GM21515 (cell line): ENCODE results near the gene ULK4.
"Not testable (repeated sequence)": the region's sequence is repeated elsewhere in the genome, so short reads cannot be mapped to it uniquely, and the experiment has no call there.

ENCODE experiments used
- ATAC-seq: cut with Tn5 transposase; IDR thresholded peaks from one replicate; pipeline ENCODE4 v1.9.1; 2021; ENCODE audit not compliant: unreplicated experiment

ULK4 gene

DNA sequence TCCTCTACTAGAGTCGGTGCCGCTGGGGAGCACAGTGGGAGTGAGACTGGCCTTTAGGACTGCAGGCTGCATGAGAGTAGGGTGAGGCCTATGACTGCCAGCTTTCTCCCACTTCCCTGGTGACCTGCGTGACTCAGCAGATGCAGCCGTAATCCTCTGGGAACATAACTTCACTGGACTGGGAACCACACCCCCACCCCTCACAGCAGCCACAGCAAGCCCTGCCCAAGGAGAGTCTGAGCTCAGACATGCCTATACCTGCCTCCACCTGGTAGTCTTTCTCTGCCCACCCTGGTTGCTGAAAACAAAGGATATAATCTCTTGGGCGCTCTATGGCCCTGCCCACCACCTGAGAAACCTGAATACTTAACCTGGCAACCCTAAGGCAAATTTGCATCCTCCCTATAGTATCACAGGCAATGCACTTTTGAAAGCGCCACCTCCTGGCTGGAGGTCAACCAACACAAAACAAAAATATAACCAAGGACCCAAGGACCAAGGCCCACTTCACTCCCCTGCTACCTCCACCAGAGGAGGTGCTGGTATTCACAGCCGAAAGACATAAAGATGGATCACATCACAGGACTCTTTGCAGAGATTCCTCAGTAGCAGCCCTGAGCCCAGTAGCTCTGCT is 453.7 kb downstream of the ULK4 start:
- ATAC-seq: no peak

DNA sequence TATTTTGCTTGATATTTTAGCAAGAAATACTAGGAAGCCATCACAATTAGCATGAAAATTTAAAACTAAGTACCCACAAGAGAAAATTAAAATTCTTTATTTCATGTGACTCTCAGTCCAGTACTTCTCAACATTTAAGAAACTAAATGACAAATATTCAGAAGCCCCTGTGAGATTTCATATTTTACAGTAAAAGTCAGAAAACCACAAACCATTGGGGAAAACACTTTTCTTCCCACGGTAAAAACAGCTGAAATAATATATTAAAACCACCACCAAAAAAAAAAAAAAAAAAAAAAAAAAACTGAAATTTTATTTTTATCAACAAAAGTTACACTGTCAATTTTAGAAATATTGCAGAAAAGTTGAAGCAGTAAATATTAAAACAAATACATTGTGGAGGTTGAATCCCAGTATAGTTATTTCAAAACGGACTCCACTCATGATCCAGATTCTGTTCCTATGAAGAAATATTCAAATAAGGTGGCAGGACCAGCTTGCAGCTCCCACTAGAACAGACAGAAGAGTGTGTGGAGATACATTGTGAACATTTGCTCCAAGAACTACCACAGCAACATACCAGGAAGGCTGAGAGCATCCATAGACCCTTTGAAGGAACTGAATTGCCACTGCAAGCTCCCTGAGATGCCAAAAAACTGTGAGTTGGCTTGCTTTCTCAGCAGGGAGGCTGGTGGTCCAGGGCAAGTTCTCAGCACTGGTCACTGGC is 454.4 kb downstream of the ULK4 start:
- ATAC-seq: no peak

DNA sequence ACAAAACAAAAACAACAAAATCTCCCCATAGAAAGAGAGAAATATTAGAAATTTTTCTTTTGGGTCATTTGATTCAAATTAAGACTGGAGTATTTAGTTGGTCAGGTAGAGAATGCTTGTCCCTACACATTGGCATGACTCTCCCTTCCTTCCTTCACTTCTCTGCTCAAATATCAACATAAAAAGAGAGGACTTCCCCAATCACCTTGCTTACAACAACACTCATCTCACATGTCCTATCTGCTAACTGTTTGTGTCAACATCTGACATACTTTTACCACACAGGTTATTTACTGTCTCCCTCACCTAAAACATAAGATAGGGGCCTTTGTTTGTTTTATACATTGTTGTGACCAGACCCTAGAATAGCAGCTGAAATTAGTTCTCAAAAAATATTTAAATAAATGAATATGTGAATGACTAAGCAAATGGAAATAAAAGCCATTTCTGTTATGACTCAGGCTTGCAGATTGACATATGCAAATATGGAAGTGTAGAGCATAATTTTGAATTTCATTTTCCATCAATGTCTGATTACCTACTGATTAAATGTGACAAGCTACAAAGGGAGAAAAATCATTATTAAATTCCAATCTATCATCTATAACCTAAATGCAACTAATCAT is 457.8 kb downstream of the ULK4 start:
- no peak for ATAC-seq

DNA sequence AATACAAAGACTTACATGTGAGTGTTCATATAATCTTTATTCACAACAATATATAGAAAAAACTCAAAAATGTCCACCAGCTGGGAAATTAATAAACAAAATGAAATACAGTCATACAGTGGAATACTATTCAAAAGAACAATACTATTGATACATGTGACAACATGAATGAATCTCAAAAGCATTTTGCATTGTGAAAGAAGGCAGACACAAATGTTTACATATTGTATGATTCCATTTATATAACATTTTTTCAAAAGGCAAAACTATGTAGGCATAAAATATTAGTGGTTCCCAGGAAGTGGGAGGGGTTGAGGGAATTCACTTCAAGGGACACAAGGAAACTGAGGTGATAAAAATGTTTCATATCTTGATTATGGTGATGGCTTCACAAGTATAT is 459.4 kb downstream of the ULK4 start:
- ATAC-seq: no peak

DNA sequence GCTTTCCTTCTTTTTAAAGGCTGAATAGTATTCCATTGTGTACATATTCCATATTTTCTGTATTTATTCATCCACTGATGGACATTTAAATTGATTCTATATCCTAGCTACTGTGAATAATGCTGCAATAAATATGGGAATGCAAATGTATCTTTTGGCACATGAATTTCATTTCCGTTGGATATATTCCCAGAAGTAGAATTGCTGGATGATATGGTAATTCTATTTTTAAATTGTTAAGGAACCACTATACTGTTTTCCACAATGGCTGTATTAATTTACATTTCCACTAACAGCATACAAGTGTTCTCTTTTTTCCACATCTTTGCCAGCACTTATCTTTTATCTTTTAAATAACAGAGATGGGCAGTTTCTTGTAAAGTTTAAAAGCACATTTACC is 459.9 kb downstream of the ULK4 start:
- ATAC-seq: no peak

DNA sequence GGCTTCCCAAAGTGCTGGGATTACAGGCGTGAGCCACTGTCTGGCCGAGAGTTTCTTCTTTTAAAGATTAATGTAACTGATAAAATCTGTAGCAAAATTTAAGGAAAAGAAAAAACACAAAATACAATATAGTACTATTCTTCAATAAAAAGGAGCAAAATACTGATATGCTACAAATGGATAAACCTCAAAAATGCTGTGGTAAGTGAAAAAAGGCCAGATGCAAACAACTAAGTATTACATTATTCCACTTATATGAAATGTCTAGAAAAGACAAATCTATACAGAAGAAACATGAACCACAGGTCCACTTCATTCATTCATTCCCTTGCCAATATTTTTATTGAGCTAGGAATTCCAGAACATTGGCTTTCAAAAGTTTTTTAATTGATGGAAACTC is 463.1 kb downstream of the ULK4 start:
- no peak for ATAC-seq

DNA sequence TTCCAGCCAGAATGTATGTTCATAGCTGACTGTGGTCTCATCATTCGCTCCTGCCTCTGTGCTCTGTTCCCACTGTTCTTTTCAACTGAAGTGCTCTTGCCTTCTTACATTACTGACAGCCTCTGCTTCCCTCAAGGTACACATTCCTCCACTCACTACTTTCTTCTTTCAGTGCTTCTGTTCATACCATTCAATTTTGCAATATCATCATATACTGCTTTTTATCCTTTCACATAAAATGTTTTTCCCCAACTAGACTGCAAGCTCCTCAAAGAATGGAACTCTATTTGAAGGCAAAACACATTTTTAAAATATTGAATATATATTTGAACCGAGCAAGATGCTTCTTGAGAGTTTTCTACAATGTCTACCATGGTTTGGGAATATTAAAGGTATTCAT is 471.5 kb downstream of the ULK4 start:
- ATAC-seq: no peak

DNA sequence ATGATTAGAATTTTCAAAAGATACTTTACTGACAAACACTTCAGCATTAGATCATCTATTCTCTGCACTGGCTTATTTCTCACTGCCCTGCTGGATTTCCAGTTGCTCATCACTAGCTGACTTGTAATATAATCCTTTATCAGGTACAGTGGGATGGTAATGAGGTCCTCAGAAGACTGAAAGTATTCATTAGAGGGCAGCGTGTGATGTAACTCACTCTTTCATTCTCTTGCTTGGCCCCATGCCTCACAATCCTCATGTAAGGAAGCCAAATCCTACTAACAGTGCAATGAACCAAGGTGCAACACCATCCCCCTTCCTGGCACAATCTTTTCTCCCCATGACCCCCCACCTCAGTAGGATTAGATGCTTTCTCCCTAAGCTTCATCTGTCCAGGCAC is 472.7 kb downstream of the ULK4 start:
- no peak for ATAC-seq

DNA sequence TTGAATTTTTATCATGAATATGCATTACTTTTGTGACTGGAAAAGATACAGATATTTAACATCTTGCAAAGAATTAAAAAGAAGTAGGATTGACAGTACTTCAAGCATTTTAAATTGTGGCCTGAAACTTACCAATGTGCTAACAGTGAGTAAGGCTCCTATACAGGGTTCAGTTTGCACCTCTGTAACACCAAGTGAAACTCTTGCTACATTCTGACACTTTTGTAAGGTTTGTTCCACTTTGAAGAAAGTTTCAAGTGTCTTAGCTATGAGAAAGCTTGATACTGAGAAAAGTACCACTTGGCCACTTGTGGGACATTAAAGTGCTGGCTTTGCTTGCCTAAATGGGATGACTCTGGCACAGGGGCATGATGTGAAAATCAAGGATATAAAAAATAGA is 473.4 kb downstream of the ULK4 start:
- ATAC-seq: no peak

DNA sequence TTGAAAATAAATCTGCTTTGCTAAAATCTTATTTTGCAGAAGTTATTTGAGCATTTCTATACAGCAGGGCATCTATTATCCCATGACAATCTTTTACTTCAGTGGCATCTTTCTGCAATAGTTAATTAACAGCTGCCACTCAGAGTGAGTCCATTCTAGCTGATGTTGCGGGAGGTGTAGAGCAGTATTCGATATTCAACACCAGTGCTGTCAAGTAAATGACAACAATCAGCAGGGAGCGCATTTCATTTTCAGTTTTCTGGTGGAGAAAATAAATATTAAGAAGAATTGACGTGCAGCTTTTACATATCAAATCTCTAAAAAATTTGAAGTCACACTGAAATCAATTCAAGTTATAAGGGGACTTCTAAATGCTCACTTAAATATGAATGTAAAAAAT is 476.4 kb downstream of the ULK4 start:
- ATAC-seq: no peak

DNA sequence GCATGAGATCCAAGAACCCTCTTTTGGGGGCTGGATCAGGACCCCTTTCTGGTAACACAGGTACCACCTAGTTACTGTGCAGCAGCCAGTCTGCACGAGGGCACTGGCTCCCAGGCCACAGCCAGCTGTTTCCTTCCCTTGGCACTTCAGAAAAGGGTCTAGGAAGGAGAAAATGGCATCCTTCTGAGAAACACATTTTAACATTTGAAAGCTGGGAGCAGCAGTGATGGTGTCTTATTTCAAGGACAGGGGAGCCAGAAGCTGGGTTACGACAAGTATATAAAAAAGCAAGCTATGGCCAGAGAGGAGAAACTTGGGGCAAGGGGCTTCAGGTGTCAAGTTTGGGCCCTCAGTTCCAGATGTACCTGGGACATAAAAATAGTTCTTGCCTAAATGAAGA is 479.8 kb downstream of the ULK4 start:
- ATAC-seq: no peak

DNA sequence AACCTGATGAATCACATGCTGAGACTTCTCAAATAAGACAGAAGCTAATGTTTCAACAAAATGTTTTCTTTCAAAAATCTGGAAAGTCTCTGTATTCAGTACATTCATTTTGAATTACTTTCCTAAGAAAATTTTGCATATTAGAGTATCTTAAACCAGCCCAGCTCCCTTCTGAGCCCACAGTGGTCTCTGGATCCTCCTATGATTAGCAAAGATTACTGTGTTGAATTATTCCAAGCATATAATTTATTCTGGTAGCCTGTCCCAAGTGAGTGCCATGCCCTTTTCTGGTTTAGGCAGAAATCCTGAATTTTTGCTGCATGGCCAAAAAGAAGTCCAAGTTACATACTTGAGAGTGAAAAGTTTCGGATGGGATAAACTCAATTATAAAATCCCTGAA is 483.6 kb downstream of the ULK4 start:
- ATAC-seq: no peak

DNA sequence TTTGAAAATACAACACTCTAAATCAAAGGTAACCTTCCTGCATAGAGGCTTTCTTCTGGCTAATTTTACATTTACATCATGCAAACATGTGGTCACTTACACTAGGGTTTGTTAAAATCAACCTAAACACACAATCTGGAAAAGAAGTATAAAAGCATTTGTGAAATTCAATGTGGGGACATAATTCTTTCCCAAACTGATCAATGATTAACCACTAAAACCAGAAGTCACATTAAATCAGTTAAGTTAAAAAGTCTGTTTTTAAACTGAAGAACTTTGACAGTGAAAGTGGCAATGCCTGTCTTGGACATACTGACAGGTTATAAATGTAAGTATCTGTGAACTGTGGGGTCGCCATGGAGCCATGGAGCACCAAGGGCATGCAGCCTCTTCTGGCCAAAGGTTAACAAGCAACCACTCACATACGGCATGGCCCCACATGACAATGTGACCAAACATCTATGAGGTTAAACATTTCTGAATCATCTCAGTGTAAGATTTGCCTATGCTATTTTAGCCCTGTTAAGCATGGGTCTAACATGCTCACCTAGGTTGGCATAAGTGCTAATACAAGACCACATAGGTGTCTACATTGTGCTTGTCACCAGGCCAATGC is 484.4 kb downstream of the ULK4 start:
- ATAC-seq: no peak

DNA sequence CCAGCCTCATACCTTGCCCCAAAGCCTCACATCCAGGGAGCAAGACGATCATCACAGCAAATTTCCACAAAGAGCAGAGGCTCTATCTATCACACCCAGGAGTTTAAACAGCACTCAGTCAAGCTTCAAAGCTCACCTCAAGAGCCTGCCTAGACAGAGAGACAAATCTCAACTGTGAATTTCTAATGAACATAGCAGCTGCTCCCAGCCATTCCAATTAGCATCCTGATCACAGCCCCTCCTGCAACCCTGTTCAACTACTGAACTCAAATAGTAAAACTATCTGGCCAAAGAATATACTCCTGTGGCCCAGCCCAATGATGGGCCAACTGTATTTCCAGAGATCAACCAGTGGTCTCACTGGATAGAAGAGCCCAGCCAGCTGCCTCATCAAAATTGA is 492.8 kb downstream of the ULK4 start:
- no peak for ATAC-seq

DNA sequence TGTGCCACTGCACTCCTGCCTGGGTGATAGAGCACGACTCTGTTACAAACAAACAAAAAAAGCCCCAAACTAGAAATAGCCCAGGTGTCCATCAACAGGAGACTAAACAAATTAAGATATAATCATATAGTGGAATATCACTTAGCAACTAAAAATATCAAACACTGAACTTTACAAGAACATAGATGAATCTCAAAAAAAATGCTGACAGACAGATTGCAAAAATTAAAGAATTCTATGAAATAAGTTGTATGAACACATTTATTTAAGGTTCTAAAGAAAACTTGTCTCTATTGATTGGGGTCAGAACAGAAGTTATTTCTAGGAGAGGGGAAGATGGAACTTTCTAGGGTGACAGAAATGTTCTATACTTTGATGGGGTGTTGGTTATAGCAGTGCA is 494.4 kb downstream of the ULK4 start:
- no peak for ATAC-seq

DNA sequence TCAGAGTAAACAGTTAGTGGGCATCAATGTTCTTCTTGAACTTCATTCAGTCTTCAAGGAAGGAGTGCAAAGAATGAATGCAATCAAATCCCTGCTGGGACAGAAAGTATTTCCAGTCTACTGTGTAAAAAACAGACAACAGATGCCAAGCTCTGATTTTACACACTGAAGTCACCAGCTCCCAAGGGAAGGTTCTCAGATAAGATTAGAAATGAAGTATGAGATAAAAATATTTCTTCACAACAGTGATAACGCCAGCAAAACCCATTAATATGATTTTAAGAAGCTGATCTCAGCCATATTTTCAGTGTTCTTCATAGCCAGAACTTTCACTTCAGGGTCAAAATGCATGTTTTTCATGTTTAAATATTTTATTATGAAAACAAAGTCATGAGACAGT is 497.0 kb downstream of the ULK4 start:
- no peak for ATAC-seq

DNA sequence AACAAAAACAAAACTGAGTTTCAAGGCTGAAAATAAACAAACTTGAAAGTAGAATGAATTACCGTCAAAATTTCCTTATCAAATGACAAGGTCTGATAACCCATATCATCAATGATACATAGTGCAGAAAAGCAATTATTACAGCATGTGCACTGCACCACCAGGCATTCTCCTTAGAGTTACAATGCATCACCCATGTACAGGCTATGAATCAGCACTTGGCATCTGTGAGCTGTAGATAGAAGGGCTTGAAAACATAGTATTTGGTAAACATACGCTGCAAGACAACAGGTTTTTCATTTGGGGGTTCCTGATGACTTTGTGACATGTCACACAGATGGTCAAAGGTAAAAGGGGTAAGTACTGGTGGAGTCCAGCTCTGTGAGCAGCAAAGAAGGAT is 497.5 kb downstream of the ULK4 start:
- ATAC-seq: no peak

DNA sequence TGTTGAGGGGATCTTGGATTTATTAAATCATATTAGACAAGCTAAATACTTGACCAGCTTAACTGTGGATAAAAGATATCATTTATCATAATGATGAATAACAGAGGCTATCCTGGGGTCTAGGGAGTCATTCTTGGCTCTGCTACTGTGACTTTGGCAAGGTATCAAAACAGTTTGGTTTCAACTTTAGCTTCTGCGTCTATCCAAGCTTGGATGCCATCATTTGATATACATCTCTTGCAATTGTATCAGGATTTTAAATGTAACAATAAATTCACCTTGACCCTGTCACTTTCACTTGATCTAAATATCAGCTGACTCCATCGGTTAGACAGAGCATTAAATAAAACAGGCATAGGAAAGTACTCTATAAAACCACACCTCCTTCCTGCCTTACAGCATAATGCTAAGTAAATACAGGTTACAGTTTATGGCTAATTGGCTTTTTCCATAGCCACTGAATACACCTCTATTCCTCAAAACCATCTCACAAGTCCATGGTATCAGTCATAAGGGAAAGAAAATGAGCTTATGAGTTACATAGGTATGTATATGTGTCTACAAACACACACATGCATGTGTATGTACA is 499.7 kb downstream of the ULK4 start:
- ATAC-seq: no peak

DNA sequence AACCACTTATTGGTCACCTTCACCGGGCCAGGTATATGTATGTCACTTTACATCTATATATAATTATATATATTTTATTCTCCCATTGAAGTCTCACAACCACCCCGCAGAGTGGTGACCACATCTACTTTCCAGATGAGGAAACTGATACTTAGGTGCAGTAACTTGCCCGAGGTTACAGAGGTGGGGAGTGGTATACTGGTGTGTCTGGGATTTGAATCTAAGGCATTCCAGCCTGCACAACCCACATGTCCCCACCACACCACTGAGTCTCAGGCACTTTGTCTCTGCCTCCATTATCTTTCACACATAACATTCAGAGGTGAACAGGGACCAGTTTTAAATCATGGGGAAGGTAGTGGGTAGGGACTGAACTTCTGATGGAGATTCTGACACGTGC is 501.2 kb downstream of the ULK4 start:
- ATAC-seq: no peak

DNA sequence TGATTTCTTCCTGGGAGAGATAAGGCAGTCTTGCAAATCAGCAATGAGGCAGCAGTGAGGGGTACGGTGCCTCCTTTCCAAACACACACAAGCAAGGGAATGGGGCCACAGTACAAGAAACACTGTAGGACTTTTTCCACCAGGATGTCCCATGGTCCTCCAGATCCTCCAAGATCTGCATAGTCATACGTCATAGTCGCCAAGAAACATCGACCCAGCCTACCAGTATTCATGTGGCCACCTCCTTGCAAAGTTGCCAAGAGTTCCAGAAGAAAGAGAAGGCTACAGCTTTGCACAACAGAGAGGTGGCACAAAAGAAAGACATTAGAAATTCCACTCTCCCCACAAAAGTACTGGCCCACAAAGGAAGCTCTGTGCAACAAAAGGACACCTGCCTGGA is 504.7 kb downstream of the ULK4 start:
- no peak for ATAC-seq

DNA sequence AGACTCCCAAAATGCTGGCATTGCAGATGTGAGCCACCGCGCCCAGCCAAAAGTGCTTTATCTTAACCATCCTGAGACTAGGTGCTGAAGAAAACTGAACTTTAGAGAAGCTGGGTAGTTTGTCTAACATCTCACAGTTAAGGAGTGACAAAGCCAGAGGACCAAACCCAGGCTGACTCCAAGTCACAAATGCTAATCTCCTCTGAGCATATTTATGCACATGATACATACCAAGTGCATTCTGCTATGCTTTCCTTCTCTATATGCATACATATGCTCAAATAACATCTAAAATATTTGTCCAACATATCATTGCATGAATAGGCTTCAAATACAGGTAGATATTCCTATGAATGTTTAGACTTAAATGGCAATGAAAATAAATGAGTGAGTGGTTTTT is 505.7 kb downstream of the ULK4 start:
- ATAC-seq: no peak

DNA sequence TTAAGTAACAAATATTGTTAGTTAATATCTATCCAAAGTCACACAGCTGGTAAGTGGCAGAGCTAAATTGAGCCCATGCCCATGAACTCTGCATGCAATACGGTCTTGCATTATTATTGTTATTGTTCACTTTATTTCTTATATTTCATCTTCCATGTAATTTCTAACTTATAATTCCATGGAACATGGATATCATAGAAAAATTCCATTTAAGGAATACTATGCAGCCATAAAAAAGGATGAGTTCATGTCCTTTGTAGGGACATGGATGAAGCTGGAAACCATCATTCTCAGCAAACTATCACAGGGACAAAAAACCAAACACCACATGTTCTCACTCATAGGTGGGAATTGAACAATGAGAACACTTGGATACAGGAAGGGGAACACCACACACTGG is 508.3 kb downstream of the ULK4 start:
- ATAC-seq: not testable (repeated sequence)
